Vagina (tissue), 2 donors: ENCODE results near the gene DDX51.

Experiments
- CTCF ChIP-seq, 3 experiments: fragments of 450-650 bp in 2 of 3; fragments of 200-600 bp in 1 of 3; sonication (generic) in 1 of 3; IDR thresholded peaks; one replicate each; pipeline ENCODE4 v1.5.1; 2017 to 2019; ENCODE audit warnings: antibody characterized with exemption in 3 of 3, mild to moderate bottlenecking in 2 of 3, moderate library complexity in 2 of 3
- POLR2A ChIP-seq, 2 donors: fragments of 450-650 bp; IDR thresholded peaks; one replicate each; pipeline ENCODE4 v1.6.1; 2017; ENCODE audit warnings: antibody characterized with exemption in 2 of 2, mild to moderate bottlenecking in 2 of 2, moderate library complexity in 2 of 2

GRCh38 chr12:132146772-132147422 is 2.8 kb upstream of the DDX51 start:
- TF ChIP-seq POLR2A (IDR thresholded peaks at IDR 0.05), result no peak
- no peak for TF ChIP-seq CTCF (IDR thresholded peaks at IDR 0.05)
